Kidney epithelial cell (primary cell): Measurements from ENCODE around the gene SMR3B. TPM values are rescaled to one million over a fixed set of nuclear protein-coding genes. Genes with fewer than 3 reads are reported as not detected.

Experiments used
- DNase-seq: peaks from one replicate; pipeline ENCODE4 v3.0.0-alpha.2; 2010; ENCODE audit warnings: low read depth
- H3K27me3 ChIP-seq: 2 replicates; pipeline ENCODE4 v1.6.0; 2011; ENCODE audit warnings: low read length; ENCODE audit not compliant: control insufficient read depth, insufficient read depth
- H3K36me3 ChIP-seq: 2 replicates; pipeline ENCODE4 v1.5.1; 2011; ENCODE audit warnings: low read length; ENCODE audit not compliant: control insufficient read depth, insufficient read depth
- H3K4me3 ChIP-seq: 2 replicates; pipeline ENCODE4 v1.5.1; 2011; ENCODE audit warnings: low read depth, mild to moderate bottlenecking, control low read depth, low read length
- CTCF ChIP-seq: IDR thresholded peaks from 2 replicates; pipeline ENCODE4 v1.5.1; 2011; ENCODE audit warnings: mild to moderate bottlenecking, moderate library complexity, low read length, control low read depth, inconsistent platforms; ENCODE audit not compliant: insufficient read depth, poor library complexity, severe bottlenecking
- total RNA-seq: library from RNA; depleted of rRNA; stranded (reverse); fragments of >200 nt; gene quantifications from 2 replicates; pipeline ENCODE4 v1.2.3, GENCODE V29; 2015

Gene SMR3B
- total RNA-seq, 1 donor from 2014 or later: not detected

GRCh38 chr4:70405765-70406164, 22.8 kb downstream of the SMR3B start:
- Histone ChIP-seq H3K36me3 (no peaks in the 10 kb centered on the region), H3K4me3 (no peak overlapping the region), H3K27me3 (no peaks in the 10 kb centered on the region)
- no peak for DNase-seq
- no peak for TF ChIP-seq CTCF

GRCh38 chr4:70425306-70425705, 42.4 kb downstream of the SMR3B start:
- no peak for DNase-seq
- no peaks in the 10 kb centered on the region for H3K36me3 ChIP-seq
- TF ChIP-seq CTCF: no peak
- H3K4me3 ChIP-seq: no peak overlapping the region
- H3K27me3 ChIP-seq: no peaks in the 10 kb centered on the region

GRCh38 chr4:70426789-70427188, 43.9 kb downstream of the SMR3B start:
- no peaks in the 10 kb centered on the region for H3K27me3 ChIP-seq
- H3K36me3 ChIP-seq: no peaks in the 10 kb centered on the region
- no peak overlapping the region for H3K4me3 ChIP-seq
- TF ChIP-seq CTCF: no peak
- no peak for DNase-seq

GRCh38 chr4:70437197-70437596, 54.3 kb downstream of the SMR3B start:
- Histone ChIP-seq H3K27me3 (no peaks in the 10 kb centered on the region), H3K4me3 (no peak overlapping the region), H3K36me3 (no peaks in the 10 kb centered on the region)
- TF ChIP-seq CTCF: no peak
- DNase-seq: no peak

Other genes starting within 250 kb of the SMR3B start
- gene PRR27, start 228.9 kb upstream of the SMR3B start, total RNA-seq: not detected in 2 replicates
- gene ODAM, start 187.4 kb upstream of the SMR3B start, total RNA-seq: not detected in 2 replicates
- not detected in 2 replicates for gene FDCSP, start 157.0 kb upstream of the SMR3B start, total RNA-seq
- gene CSN3, start 140.5 kb upstream of the SMR3B start, total RNA-seq: not detected in 2 replicates
- not detected in 2 replicates for gene CABS1, start 48.1 kb upstream of the SMR3B start, total RNA-seq
- not detected in 2 replicates for gene SMR3A, start 22.4 kb upstream of the SMR3B start, total RNA-seq
- not detected in 2 replicates for gene OPRPN, start 14.8 kb downstream of the SMR3B start, total RNA-seq
- not detected in 2 replicates for gene MUC7, start 89.1 kb downstream of the SMR3B start, total RNA-seq
- 0.21 TPM in 1 of 2 replicates, not detected in the other for gene AMTN, start 135.4 kb downstream of the SMR3B start, total RNA-seq
- not detected in 2 replicates for gene AMBN, start 209.1 kb downstream of the SMR3B start, total RNA-seq
- under 0.01 and 0.21 TPM in 2 replicates for gene ENAM, start 245.6 kb downstream of the SMR3B start, total RNA-seq